DMS153 (cell line): Measurements from ENCODE around the gene MAN1A1.
"Not testable (repeated sequence)": the region's sequence is repeated elsewhere in the genome, so short reads cannot be mapped to it uniquely, and the experiment has no call there.

Experiments
- DNase-seq: peaks from one replicate; lab custom pipeline; 2025; lab: John Stamatoyannopoulos, UW

Gene MAN1A1

GRCh38 chr6:119349361-119350201 lies at the start of gene MAN1A1:
TSS of gene MAN1A1 (minus strand) at chr6:119349761. CDS start at chr6:119349065, 696 bp downstream.
- peak; percentile 65 for DNase-seq

- no peak for DNase-seq
Measured at GRCh38 chr6:119395192-119395591, 45.6 kb upstream of the MAN1A1 start.

- no peak for DNase-seq
Measured at GRCh38 chr6:119390247-119390793, 40.8 kb upstream of the MAN1A1 start.

DNA sequence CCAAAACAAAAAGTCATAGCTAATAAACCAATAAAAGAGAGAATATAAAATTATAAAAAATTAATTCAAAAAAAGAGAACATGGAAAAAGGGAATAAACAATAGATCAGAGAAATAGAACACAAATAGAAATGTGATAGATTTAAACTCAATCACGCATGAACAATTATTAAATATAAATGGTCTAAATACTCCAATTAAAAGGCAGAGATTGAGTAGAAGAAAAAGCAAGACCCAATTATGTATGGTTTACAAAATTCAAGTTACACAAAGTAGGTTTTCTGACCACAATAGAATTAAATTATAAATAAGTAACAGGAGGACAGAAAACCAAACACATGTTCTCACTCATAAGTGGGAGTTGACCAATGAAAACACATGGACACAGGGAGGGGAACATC lies 36.4 kb upstream of the MAN1A1 start:
- no peak for DNase-seq

DNA sequence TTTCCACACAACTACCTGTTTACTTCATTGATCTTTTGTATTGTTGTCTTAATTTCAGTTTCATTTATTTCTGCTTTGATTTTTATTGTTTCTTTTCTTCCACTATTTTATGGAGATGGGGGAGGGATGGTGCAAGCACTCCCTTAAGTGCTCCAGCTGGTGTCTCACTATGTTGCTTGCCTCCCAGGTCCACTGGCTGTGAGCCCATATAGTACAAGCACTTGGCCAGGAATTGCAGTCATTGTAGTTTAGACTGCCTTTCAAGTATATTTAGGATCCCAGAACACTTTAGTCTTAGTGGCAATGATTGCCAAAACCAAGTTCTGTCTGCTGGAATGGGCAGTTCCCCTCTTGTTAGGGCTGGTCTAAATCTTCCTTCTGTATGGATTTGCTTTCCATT lies 34.9 kb upstream of the MAN1A1 start:
- no peak for DNase-seq

GRCh38 chr6:119379809-119380208 lies 30.2 kb upstream of the MAN1A1 start:
- DNase-seq, result no peak

DNA sequence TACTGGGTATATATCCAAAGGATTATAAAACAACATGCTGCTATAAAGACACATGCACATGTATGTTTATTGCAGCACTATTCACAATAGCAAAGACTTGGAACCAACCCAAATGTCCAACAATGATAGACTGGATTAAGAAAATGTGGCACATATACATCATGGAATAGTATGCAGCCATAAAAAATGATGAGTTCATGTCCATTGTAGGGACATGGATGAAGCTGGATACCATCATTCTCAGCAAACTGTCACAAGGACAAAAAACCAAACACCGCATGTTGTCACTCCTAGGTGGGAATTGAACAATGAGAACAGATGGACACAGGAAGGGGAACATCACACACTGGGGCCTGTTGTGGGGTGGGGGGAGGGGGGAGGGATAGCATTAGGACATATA lies 27.5 kb upstream of the MAN1A1 start:
- not testable (repeated sequence) for DNase-seq

GRCh38 chr6:119370080-119370479 lies 20.5 kb upstream of the MAN1A1 start:
- DNase-seq, result no peak

DNA sequence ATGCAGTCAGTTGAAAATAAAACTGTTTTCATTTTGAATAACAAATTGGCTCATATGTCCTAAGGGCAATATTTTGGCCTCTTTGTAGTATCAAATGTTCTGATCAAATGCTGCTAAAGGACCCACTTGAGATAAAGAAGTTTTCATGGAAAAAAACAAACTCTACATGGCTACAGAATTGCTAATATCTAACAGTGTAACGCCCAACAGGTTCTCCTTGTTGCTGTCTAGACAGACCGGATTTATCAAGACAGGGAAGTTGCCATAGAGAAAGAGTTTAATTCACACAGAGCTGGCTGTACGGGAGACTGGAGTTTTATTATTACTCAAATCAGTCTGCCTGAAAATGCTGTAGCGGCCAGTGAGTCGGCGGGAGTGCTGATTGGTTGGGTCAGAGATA lies 19.4 kb upstream of the MAN1A1 start:
- DNase-seq, result no peak

- DNase-seq, result no peak
Measured at GRCh38 chr6:119361209-119361608, 11.6 kb upstream of the MAN1A1 start.

DNA sequence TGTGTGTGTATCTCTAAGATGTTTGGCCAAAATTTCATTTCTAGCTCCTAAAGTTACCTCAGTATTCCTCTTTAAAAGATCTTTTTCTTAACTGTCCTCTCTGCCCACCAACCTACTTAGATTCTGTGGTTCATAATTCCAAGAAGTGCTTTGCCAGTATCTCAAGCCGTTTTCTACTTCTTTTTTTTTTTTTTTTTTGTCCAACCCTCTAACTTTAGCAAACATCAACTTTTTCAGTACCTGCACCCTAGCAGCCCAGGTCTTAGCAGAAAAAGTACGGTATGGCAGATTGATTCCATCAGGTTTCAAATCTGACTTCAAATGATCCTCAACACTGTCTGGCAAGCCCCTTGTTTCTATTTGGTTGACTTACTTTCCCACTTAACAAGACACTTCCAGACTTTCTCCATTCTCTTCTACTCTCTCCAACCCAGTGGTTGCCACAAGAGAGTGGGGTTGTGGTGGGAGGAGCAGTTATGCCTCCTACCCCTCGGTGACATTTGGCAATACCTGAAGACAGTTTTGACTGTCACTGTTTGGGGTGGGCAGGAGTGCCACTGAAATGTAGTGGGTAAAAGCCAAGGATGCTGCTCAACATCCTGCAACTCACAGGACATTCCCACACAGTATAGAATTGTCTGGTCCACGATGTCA lies 10.8 kb upstream of the MAN1A1 start:
- DNase-seq, result no peak

- DNase-seq, result no peak
Measured at GRCh38 chr6:119355890-119356289, 6.3 kb upstream of the MAN1A1 start.

- DNase-seq, result no peak
Measured at GRCh38 chr6:119355157-119355556, 5.6 kb upstream of the MAN1A1 start.

GRCh38 chr6:119353696-119354095 lies 4.1 kb upstream of the MAN1A1 start:
- no peak for DNase-seq

DNA sequence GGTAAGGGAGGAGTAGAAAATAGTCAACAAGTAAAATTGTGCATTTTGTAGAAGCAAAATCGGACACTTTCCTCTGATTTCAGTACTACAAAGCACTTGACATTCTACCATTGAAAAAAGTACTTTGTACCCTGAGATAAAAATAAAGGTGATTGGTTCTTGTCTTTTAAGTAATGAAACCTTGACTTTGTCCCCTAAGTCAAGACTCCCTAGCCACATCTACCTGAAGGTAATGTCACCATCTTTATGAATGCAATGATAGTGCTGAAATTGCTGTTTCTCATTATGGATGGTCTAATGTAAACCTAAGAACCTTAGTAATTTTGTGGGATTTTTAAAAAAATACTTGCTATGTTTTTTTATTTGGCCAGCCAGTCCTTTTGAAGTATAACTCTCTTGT lies 2.4 kb upstream of the MAN1A1 start:
- DNase-seq, result no peak

- DNase-seq, result peak; percentile 41
Measured at GRCh38 chr6:119350952-119351372, 1.4 kb upstream of the MAN1A1 start.

DNA sequence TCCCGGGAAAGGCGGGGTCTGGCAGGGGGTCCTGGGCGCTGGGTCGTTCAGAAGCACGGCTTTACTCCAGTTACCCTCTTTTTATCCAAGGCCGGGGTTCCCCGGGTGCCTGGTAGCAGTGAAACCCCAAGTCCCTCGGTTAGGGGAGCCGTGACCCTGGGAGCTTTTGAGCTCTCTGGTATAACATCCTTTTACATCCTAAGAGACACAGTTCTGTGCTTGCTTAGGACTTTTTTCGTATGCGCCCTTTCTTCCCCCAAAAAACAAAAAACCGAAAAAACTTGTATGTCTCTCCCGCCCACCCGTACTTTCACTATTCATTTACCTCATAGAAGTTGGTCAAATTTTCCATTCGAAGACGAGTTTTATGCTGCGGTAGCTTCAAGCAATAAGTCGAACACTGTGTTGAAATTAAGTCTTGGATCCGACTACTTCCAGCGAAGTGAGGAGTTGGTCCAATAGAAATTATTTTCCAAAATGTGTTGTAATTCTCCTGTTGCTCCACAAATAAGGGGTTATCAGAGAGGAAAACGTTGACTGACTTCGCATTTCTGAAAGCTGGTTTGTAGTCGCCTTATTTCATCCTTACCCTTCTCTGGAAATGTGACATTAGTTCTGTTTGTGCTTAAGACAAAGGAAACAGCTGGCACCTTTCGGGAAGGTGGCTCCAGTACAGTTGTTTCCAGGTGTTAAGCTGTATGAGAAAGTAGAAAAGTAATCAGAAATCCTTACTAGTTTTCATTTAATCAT lies 816 bp upstream of the MAN1A1 start:
- DNase-seq, result no peak

DNA sequence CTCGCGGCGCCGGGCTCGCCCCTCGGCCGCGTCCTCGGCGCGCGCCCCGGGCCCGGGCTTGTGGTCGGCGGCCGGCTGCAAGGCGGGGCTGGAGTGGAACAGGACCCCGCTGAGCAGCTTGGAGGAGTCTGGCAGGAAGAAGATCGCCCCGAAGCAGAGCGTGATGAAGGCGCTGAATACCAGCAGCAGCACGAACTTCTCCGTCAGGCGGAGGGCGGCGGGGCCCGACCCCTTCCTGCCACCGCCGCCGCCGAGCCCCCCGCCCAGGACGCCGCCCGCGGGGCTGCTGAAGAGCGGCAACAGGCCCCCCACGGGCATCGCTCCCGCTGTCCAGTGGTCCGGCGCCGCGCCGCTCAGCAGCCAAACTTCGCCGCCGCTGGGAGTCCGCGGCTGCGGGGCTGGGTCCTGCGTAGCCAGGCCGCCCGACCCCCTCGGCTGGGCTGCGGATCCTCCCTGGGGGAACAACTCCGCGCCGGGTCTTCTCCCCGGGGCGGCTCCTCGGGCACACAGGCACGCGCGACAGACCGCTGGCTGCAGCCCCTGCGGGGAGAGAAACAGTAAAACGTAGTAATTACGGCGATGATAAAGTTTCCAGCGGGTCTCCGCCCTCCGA lies 707 bp downstream of the MAN1A1 start:
- no peak for DNase-seq

DNA sequence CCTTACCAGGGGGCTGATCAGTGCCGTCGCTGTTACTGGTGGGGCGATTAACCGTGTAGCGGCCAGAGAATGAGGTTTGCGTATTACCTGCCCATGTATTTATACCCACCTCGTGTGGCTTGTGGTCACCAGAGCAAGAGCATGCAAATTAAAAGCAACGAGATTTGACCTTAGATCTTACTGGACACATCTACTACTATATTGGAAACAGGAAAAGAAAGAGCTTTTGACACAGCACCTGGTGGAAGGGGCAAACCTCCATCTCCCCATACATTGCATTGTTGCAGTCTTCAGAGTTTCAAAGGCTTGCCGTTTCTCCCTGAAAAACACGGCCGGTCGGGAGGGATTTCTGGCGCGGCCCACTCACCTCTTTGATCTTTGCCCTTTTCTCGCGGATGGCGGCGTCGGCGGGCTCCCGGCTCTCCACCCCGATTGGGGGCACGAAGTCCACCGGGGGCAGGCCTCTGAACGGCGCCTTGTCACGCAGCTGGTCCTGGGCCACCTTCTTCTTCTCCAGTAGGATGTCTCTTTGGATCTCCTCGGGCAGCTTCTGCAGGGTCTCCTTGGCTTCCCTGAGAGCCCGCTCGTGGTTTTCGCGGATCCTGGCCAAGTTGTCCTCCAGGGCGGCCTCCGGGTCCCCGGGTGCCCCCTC lies 1.3 kb downstream of the MAN1A1 start:
- no peak for DNase-seq

DNA sequence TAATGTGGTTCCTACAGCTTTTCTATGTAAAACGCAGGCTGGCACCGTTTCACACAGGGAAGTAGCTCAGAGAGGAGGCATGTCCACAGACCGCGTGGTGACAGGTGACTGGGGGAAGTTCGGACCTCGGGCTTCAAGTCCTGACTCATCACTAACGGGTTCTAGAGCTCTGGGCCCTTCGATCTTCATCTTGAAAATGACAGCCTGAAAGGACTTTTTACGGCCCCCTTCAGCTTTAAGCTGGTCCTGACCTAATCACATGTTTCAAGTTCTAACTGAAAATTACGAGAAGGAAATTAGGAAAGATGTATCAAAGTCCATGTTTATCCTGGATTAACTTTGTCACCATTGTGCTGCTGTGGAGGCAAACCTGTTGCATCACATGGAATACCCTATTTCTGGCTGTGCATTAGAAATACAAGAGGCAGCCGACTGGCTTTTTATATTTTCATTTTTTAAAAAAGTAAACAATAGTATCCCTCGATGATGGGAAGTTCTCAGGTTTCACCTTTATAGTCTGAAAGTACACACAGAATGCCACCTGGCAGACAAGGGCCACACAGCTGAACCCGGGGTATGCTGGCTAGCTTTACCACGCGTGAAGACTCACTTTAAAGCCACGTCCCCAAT lies 2.0 kb downstream of the MAN1A1 start:
- DNase-seq, result peak; percentile 5

- no peak for DNase-seq
Measured at GRCh38 chr6:119346936-119347335, 2.6 kb downstream of the MAN1A1 start.
